Measurements from ENCODE around the gene CCDC54.
"Not testable (repeated sequence)": the region's sequence is repeated elsewhere in the genome, so short reads cannot be mapped to it uniquely, and the experiment has no call there.

Gene CCDC54

GRCh38 chr3:107377151-107377550, at the start of gene CCDC54:
Gene CCDC54 (plus strand): TSS chr3:107377439. CDS start chr3:107377588, 149 bp downstream.
- no peak for DNase-seq

GRCh38 chr3:107328069-107328468, 49.2 kb upstream of the CCDC54 start:
- no peak for DNase-seq

GRCh38 chr3:107329088-107329487, 48.2 kb upstream of the CCDC54 start:
- no peak for DNase-seq

- DNase-seq: not testable (repeated sequence)
These were observed 37.5 kb upstream of the CCDC54 start for GRCh38 chr3:107339690-107340089.

GRCh38 chr3:107344722-107345121, 32.5 kb upstream of the CCDC54 start:
- DNase-seq: no peak

GRCh38 chr3:107345822-107346405, 31.3 kb upstream of the CCDC54 start:
- no peak for DNase-seq

GRCh38 chr3:107346564-107346963, 30.7 kb upstream of the CCDC54 start:
- DNase-seq: no peak

GRCh38 chr3:107347751-107348150, 29.5 kb upstream of the CCDC54 start:
- no peak for DNase-seq

- no peak for DNase-seq
These were observed 20.5 kb upstream of the CCDC54 start for GRCh38 chr3:107356706-107357105.

- no peak for DNase-seq
These were observed 15.6 kb upstream of the CCDC54 start for GRCh38 chr3:107361633-107362032.

- no peak for DNase-seq
These were observed 12.2 kb upstream of the CCDC54 start for GRCh38 chr3:107365051-107365450.

GRCh38 chr3:107366766-107367165, 10.5 kb upstream of the CCDC54 start:
- no peak for DNase-seq

- DNase-seq: no peak
These were observed 9.9 kb upstream of the CCDC54 start for GRCh38 chr3:107367353-107367752.

GRCh38 chr3:107368654-107369398, 8.4 kb upstream of the CCDC54 start:
- DNase-seq: no peak

GRCh38 chr3:107369791-107370190, 7.4 kb upstream of the CCDC54 start:
- DNase-seq: no peak

GRCh38 chr3:107370907-107371306, 6.3 kb upstream of the CCDC54 start:
- DNase-seq: no peak

GRCh38 chr3:107372506-107372905, 4.7 kb upstream of the CCDC54 start:
- DNase-seq: no peak

- DNase-seq: no peak
These were observed 3.3 kb upstream of the CCDC54 start for GRCh38 chr3:107373896-107374295.

- DNase-seq: no peak
These were observed 1.6 kb upstream of the CCDC54 start for GRCh38 chr3:107375682-107376081.

GRCh38 chr3:107382631-107383030, 5.4 kb downstream of the CCDC54 start:
- DNase-seq: no peak

- no peak for DNase-seq
These were observed 7.2 kb downstream of the CCDC54 start for GRCh38 chr3:107384428-107384827.

GRCh38 chr3:107384907-107385306, 7.7 kb downstream of the CCDC54 start:
- no peak for DNase-seq

- no peak for DNase-seq
These were observed 10.3 kb downstream of the CCDC54 start for GRCh38 chr3:107387555-107387954.

- no peak for DNase-seq
These were observed 15.4 kb downstream of the CCDC54 start for GRCh38 chr3:107392549-107393165.
